Measurements from ENCODE around the gene KRTAP10-3.

KRTAP10-3 gene

DNA sequence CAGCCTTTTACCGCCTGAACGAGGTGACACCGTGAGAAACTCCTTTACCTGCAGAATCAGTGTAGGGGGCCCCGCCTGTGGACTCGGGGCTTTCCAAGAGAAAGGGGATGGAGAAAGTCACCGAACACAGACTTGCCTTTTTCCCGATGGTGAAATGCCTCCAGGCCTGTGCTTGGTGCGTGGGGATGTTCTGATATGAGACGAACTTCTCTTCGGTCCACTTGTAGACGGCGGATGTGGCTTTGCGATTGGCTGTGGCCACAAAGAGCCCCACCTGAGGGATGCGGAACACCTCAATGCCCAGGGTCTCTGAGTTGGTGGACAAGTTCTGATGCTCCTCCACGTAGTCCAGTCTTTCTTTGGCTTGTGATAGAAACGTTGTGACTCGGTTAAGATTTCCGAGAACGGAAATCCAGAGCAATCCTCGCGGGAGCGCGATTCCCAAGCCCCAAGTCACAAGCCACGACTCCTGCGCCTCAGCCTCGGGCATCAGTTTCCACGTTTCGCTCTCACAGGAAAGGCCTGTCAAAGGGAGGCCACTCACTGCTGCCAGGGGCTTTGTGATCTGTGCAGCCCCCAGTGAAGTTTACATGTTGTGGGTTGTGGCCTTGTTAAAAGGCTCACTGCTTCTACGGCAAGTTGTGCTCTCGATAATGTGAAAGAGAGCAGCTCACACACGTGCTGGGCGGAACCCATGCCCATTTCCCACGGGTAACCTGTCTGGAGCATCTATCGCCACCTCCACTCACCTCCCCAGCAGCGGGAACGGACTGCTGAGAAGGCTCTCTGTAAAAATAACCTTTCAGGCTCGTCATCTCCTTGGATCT lies 31.2 kb downstream of the KRTAP10-3 start:
- no peaks in the 10 kb centered on the region for H3K9me3 ChIP-seq (ENCODE audit: control insufficient read depth in 2 of 2, low read length in 2 of 2)
- H3K27me3 ChIP-seq (ENCODE audit: control insufficient read depth in 1 of 2, insufficient read depth in 2 of 2, low read length in 2 of 2) = peaks cover 0 to 7% of the 10 kb centered on the region in 2 donors
- no peak overlapping the region for H3K27ac ChIP-seq (ENCODE audit: low read length)
- no peak overlapping the region for H3K9ac ChIP-seq (ENCODE audit: low read length in 2 of 2)
- H3K4me1 ChIP-seq (ENCODE audit: control insufficient read depth, insufficient read depth, low read length) = no peaks in the 10 kb centered on the region
- no peak overlapping the region for H3K4me3 ChIP-seq (ENCODE audit: low read length in 2 of 2)
- no peaks in the 10 kb centered on the region for H3K36me3 ChIP-seq (ENCODE audit: control insufficient read depth in 2 of 2, insufficient read depth in 2 of 2, low read length in 2 of 2)

DNA sequence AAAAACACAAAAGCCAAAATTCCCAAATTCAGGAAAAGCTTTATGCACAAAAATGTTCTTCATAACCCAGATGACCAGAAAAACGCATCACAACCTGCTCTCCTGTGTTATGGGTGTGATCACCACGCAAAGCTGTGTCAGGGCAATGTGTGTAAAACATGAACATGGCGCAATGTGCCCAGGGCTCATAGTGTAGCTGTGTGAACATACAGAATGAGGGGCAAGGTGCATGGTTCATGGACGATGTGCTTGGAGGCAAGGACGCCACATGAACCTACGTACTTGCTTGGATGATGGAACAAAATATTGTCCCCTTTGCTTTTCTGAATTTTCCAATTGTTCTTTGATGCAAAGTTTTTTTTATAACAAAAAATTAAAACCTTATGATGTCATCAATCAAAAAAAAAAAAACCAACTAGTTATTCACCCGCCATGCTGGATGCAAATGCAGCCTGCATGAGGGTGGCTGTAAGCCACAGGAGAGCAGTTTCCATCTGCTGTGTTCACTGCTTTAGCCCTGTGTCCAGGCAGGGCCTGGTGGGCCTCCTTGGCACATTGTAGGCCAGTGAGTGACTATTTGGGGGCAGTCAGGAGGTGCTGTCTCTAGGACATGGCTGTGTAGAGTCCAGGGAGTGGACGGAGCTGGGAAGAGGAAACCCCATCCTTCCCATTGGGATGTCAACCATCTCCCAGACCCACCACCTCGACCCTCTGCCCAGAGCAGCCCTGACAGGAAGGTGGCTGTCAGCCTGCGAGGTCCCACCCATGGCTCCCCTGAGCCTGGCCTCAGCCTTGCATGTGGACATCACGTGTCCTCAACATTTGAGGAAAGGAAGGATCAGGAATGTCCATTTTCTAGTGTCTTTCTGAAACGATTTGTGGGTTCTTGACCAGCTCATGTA lies 32.2 kb downstream of the KRTAP10-3 start:
- Histone ChIP-seq H3K36me3 (ENCODE audit: control insufficient read depth in 2 of 2, insufficient read depth in 2 of 2, low read length in 2 of 2) (no peaks in the 10 kb centered on the region), H3K9me3 (ENCODE audit: control insufficient read depth in 2 of 2, low read length in 2 of 2) (no peaks in the 10 kb centered on the region), H3K9ac (ENCODE audit: low read length in 2 of 2) (no peak overlapping the region), H3K4me3 (ENCODE audit: low read length in 2 of 2) (no peak overlapping the region), H3K27me3 (ENCODE audit: control insufficient read depth in 1 of 2, insufficient read depth in 2 of 2, low read length in 2 of 2) (peaks cover 0 to 5% of the 10 kb centered on the region in 2 donors), H3K4me1 (ENCODE audit: control insufficient read depth, insufficient read depth, low read length) (no peaks in the 10 kb centered on the region), H3K27ac (ENCODE audit: low read length) (no peak overlapping the region)

DNA sequence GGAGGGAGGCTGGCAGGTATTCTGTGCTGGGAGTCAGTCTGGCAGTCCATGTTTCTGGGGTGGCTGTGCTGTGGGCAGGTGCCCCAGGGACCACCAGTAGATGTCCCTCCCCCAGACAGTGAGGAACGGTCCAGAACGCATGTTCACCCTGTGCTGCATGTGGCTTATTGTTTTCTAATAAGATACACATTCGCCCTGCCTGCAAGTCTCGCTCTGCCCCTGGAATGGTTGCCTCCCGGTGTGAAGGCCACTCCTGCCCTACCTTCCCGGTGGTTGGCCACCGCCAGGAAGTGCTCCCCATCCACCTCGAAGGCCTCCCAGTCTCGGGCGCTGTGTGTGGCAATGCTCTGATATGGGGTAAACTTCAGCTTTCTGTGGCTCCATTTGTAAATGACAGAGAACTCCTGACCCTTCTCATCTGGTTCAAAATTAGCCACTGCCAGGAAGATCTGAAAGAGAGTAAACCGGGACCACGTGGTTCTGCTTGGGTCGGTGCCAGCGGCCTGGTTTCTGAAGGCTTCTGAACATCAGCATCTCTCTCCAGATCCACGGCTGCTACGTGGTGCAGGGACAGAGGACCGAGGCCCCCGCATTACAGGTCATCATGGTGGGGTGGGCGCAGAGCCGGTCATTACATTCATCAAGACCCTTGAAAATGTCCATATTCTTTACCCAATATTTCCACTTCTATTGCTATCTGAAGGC lies 33.1 kb downstream of the KRTAP10-3 start:
- Histone ChIP-seq H3K9me3 (ENCODE audit: control insufficient read depth in 2 of 2, low read length in 2 of 2) (no peaks in the 10 kb centered on the region), H3K27ac (ENCODE audit: low read length) (no peak overlapping the region), H3K9ac (ENCODE audit: low read length in 2 of 2) (no peak overlapping the region), H3K27me3 (ENCODE audit: control insufficient read depth in 1 of 2, insufficient read depth in 2 of 2, low read length in 2 of 2) (peaks cover 0 to 5% of the 10 kb centered on the region in 2 donors), H3K4me3 (ENCODE audit: low read length in 2 of 2) (no peak overlapping the region), H3K4me1 (ENCODE audit: control insufficient read depth, insufficient read depth, low read length) (no peaks in the 10 kb centered on the region), H3K36me3 (ENCODE audit: control insufficient read depth in 2 of 2, insufficient read depth in 2 of 2, low read length in 2 of 2) (no peaks in the 10 kb centered on the region)

DNA sequence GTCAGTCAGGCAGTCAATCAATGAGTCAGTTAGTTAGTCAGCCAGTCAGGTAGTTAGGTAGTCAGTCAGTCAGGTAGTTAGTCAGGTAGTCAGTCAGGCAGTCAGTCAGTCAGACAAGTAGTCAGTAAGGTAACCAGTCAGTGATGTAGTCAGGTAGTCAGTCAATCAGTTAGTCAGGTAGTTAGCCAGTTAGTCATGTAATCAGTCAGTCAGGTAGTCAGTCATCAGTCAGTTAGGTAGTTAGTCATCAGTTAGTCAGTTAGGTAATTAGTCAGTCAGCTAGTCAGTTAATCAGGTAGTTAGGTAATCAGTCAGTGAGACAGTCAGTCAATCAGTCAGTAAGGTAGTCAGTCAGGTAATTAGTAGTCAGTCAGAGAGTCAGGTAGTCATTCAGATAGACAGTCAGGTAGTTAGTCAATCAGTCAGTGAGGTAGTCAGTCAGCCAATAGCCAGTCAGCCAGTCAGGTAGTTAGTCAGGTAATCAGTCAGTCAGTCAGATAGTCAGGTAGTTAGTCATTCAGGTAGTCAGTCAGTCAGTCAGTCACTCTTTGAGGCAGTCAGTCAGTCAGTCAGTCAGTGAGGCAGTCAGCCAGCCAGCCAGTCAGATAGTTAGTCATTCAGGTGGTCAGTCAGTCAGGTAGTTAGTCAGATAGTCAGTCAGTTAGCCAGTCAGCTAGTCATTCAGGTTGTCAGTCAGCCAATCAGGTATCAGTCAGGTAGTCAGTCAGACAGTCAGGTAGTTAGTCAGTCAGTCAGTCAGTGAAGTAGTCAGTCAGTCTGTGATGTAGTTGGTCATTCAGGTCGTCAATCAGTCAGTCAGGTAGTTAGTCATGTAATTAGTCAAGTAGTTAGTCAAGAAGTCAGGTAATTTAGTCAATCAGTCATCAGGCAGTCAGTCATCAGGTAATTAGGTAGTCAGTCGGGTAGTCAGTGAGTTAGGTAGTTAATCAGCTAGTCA lies 33.9 kb downstream of the KRTAP10-3 start:
- no peak overlapping the region for H3K9ac ChIP-seq (ENCODE audit: low read length in 2 of 2)
- H3K36me3 ChIP-seq (ENCODE audit: control insufficient read depth in 2 of 2, insufficient read depth in 2 of 2, low read length in 2 of 2) = no peaks in the 10 kb centered on the region
- H3K9me3 ChIP-seq (ENCODE audit: control insufficient read depth in 2 of 2, low read length in 2 of 2) = no peaks in the 10 kb centered on the region
- H3K4me3 ChIP-seq (ENCODE audit: low read length in 2 of 2) = no peak overlapping the region
- no peak overlapping the region for H3K27ac ChIP-seq (ENCODE audit: low read length)
- H3K27me3 ChIP-seq (ENCODE audit: control insufficient read depth in 1 of 2, insufficient read depth in 2 of 2, low read length in 2 of 2) = peaks cover 0 to 5% of the 10 kb centered on the region in 2 donors
- no peaks in the 10 kb centered on the region for H3K4me1 ChIP-seq (ENCODE audit: control insufficient read depth, insufficient read depth, low read length)

DNA sequence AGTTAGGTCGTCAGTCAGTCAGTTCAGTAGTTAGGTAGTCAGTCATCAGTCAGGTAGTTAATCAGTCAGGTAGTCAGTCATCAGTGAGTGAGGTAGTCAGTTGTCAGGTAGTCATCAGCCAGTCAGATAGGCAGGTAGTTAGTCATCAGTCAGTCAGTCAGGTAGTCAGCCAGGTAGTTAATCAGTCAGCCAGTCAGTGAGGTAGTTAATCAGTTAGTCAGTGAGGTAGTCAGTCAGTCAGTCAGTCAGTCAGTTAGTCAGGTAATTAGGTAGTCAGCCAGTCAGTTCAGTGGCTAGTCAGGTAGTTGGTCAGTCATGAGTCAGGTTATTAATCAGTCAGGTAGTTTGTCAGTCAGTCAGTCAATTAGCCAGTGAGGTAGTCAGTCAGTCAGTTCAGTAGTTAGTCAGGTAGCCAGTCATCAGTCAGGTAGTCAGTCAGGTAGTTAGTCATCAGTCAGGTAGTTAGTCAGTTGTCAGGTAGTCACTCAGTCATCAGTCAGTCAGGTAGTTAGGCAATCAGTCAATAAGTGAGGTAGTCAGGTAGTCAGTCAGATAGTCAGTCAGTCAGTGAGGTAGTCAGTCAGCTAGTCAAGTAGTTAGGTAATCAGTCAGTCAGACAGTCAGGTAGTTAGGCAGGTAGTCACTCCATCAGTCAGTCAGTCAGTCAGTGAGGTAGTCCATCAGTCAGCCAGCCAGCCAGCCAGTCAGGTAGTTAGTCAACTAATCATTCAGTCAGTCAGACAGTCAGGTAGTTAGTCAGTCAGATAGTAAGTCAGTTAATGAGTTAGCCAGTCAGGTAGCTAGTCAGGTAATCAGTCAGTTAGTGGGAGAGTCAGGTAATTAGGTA lies 34.8 kb downstream of the KRTAP10-3 start:
- H3K27me3 ChIP-seq (ENCODE audit: control insufficient read depth in 1 of 2, insufficient read depth in 2 of 2, low read length in 2 of 2) = peaks cover 0 to 5% of the 10 kb centered on the region in 2 donors
- H3K36me3 ChIP-seq (ENCODE audit: control insufficient read depth in 2 of 2, insufficient read depth in 2 of 2, low read length in 2 of 2) = no peaks in the 10 kb centered on the region
- H3K27ac ChIP-seq (ENCODE audit: low read length) = no peak overlapping the region
- no peaks in the 10 kb centered on the region for H3K9me3 ChIP-seq (ENCODE audit: control insufficient read depth in 2 of 2, low read length in 2 of 2)
- no peak overlapping the region for H3K4me3 ChIP-seq (ENCODE audit: low read length in 2 of 2)
- no peaks in the 10 kb centered on the region for H3K4me1 ChIP-seq (ENCODE audit: control insufficient read depth, insufficient read depth, low read length)
- no peak overlapping the region for H3K9ac ChIP-seq (ENCODE audit: low read length in 2 of 2)

DNA sequence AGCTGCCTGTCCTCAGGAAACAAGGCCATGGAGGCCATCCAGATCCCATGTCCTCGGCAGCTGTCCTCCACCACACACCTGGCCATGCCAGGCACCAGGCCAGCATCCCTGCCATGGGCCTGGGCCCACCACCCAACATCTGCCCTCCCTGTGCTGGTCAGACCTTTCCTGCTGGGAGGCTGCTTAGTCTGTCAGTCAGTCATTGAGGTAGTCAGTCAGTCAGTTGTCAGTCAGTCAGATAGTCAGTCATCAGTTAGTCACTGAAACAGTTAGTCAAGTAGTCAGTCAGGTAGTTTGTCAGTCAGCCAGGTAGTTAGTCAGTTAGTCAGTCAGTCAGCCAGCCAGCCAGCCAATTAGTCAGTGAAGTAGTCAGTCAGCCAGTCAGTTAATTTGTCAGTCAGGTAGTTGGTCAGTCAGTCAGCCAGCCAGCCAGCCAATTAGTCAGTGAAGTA lies 35.8 kb downstream of the KRTAP10-3 start:
- Histone ChIP-seq H3K4me1 (ENCODE audit: control insufficient read depth, insufficient read depth, low read length) (no peaks in the 10 kb centered on the region), H3K4me3 (ENCODE audit: low read length in 2 of 2) (no peak overlapping the region), H3K27ac (ENCODE audit: low read length) (no peak overlapping the region), H3K27me3 (ENCODE audit: control insufficient read depth in 1 of 2, insufficient read depth in 2 of 2, low read length in 2 of 2) (peaks cover 0 to 5% of the 10 kb centered on the region in 2 donors), H3K9ac (ENCODE audit: low read length in 2 of 2) (no peak overlapping the region), H3K9me3 (ENCODE audit: control insufficient read depth in 2 of 2, low read length in 2 of 2) (no peaks in the 10 kb centered on the region), H3K36me3 (ENCODE audit: control insufficient read depth in 2 of 2, insufficient read depth in 2 of 2, low read length in 2 of 2) (no peaks in the 10 kb centered on the region)

DNA sequence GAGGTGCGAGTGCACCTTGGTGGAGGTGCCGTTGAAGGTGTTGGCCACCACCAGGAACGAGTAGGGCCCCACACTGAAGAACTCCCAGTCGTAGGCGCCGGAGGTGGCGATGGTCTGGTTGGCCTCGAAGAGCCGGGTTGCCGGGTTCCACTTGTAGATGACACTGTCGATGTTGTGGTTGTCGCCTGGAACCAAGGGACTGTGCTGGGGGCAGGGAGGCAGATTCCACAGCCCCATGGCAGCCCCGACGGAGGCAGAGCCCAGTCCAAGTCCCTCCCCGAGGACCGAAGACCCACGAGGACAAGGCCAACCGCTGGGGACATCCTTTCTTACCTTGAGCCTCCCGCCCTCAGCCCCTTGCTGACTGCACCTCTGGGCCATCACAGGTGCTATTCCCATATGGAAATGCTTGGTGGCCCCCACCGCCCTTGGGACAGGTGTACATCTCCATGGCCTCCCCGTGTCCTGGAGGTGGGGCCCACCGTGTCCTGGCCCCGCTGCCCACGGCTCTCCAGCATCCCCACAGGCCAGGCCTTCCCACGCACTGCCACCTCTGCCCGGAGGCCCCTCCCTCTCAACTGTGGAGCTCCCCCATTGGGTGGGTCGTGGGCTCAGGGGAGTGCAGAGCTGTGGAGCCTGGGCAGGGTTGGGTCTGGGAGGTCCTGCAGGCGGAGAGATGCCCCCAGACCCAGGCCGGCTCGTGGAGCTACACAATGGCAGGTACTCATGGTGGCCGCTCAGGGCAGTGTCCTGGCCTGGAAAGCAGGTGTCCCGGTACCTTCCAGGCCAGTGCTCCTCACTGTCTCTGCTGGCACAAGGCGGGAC lies 36.5 kb downstream of the KRTAP10-3 start:
- Histone ChIP-seq H3K9me3 (ENCODE audit: control insufficient read depth in 2 of 2, low read length in 2 of 2) (no peaks in the 10 kb centered on the region), H3K36me3 (ENCODE audit: control insufficient read depth in 2 of 2, insufficient read depth in 2 of 2, low read length in 2 of 2) (no peaks in the 10 kb centered on the region), H3K4me1 (ENCODE audit: control insufficient read depth, insufficient read depth, low read length) (no peaks in the 10 kb centered on the region), H3K9ac (ENCODE audit: low read length in 2 of 2) (no peak overlapping the region), H3K27ac (ENCODE audit: low read length) (no peak overlapping the region), H3K27me3 (ENCODE audit: control insufficient read depth in 1 of 2, insufficient read depth in 2 of 2, low read length in 2 of 2) (peaks cover 0 to 5% of the 10 kb centered on the region in 2 donors), H3K4me3 (ENCODE audit: low read length in 2 of 2) (no peak overlapping the region)

DNA sequence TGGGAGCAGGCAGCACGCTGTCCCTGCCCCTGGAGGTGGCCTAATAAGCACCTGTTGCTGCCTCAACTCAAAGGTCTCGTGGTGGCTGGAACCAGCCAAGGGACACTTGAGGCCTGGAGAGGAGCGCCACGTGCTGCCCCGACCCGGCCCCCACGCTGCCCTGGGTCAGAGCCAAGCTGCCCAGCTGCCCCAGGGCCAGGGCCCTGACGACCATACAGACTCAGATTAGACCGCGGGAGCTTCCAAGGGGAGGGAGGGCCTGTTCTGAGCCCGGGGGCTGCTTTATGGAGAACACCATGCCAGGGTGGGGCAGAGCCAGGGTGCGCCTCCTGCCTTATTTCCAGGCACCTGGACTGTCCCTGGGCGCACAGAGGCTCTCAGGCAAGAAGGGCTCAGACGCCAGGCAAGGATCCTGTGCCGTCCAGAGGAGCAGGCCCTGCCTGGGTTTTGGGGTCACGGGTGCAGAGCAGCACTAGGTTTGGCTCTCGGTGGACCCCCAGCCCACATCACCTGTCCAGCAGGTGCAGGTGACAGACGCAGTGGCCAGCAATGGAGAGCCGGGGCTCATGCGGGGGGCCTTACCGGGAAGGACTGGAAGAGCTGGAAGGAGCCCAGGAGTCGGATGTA lies 37.2 kb downstream of the KRTAP10-3 start:
- peaks cover 0 to 5% of the 10 kb centered on the region in 2 donors for H3K27me3 ChIP-seq (ENCODE audit: control insufficient read depth in 1 of 2, insufficient read depth in 2 of 2, low read length in 2 of 2)
- H3K9ac ChIP-seq (ENCODE audit: low read length in 2 of 2) = no peak overlapping the region
- no peak overlapping the region for H3K27ac ChIP-seq (ENCODE audit: low read length)

More for the DNA sequence above, 37.2 kb downstream of the KRTAP10-3 start:
- H3K4me3 ChIP-seq (ENCODE audit: low read length in 2 of 2) = no peak overlapping the region
- no peaks in the 10 kb centered on the region for H3K4me1 ChIP-seq (ENCODE audit: control insufficient read depth, insufficient read depth, low read length)
- no peaks in the 10 kb centered on the region for H3K36me3 ChIP-seq (ENCODE audit: control insufficient read depth in 2 of 2, insufficient read depth in 2 of 2, low read length in 2 of 2)
- H3K9me3 ChIP-seq (ENCODE audit: control insufficient read depth in 2 of 2, low read length in 2 of 2) = no peaks in the 10 kb centered on the region

Data from stomach smooth muscle (tissue), 2 donors.